Endothelial cell (in vitro differentiated cells): Measurements from ENCODE around the gene CPA3. TPM values are rescaled to one million over a fixed set of nuclear protein-coding genes. Genes with fewer than 3 reads are reported as not detected.
A peak's percentile ranks its signal among the peaks of the same experiment; 100 is the strongest.

Source experiments
- DNase-seq: peaks from one replicate; pipeline ENCODE4 v3.0.0; 2021; ENCODE audit warnings: low spot score
- H3K27ac Mint-ChIP-seq: one replicate; pipeline ENCODE4 v1.8.0; 2021; ENCODE audit warnings: mixed read lengths, inconsistent platforms; ENCODE audit not compliant: unreplicated experiment
- H3K27me3 Mint-ChIP-seq: one replicate; pipeline ENCODE4 v1.8.0; 2021; ENCODE audit warnings: mild to moderate bottlenecking, moderate library complexity, mixed read lengths, inconsistent platforms; ENCODE audit not compliant: unreplicated experiment
- H3K36me3 Mint-ChIP-seq: one replicate; pipeline ENCODE4 v1.8.0; 2021; ENCODE audit warnings: mild to moderate bottlenecking, low read depth, mixed read lengths, inconsistent platforms; ENCODE audit not compliant: unreplicated experiment
- H3K4me1 Mint-ChIP-seq: one replicate; pipeline ENCODE4 v1.8.0; 2021; ENCODE audit warnings: mild to moderate bottlenecking, mixed read lengths, inconsistent platforms; ENCODE audit not compliant: unreplicated experiment
- H3K4me3 Mint-ChIP-seq: one replicate; pipeline ENCODE4 v1.8.0; 2021; ENCODE audit warnings: mild to moderate bottlenecking, mixed read lengths, inconsistent platforms; ENCODE audit not compliant: unreplicated experiment
- H3K9me3 Mint-ChIP-seq: one replicate; pipeline ENCODE4 v1.8.0; 2021; ENCODE audit warnings: mixed read lengths, inconsistent platforms; ENCODE audit not compliant: unreplicated experiment
- CTCF ChIP-seq: fragments of 200-600 bp; sonication (generic); IDR thresholded peaks from one replicate; pipeline ENCODE4 v1.5.0; 2021; ENCODE audit warnings: antibody characterized with exemption; ENCODE audit not compliant: unreplicated experiment
- total RNA-seq: library from RNA; stranded (reverse); fragmentation: NEBNext Ultra II Directional; extraction: Animal tissue kit (Norgen Biotek cat#: 25700); gene quantifications from one replicate; pipeline ENCODE4 v1.2.1, GENCODE V29; 2021; ENCODE audit not compliant: unreplicated experiment

Gene CPA3
- total RNA-seq, 1 donor from 2014 or later = not detected

- no peak for TF ChIP-seq CTCF
- no peaks in the 10 kb centered on the region for H3K36me3 Mint-ChIP-seq
- no peaks in the 10 kb centered on the region for H3K27me3 Mint-ChIP-seq
- H3K27ac Mint-ChIP-seq = no peak overlapping the region
- DNase-seq = no peak
- H3K4me3 Mint-ChIP-seq = no peak overlapping the region
- H3K4me1 Mint-ChIP-seq = peaks cover 12% of the 10 kb centered on the region
- H3K9me3 Mint-ChIP-seq = no peaks in the 10 kb centered on the region
Measured at GRCh38 chr3:148820361-148821245, 44.5 kb upstream of the CPA3 start.

GRCh38 chr3:148823026-148823425, 42.1 kb upstream of the CPA3 start:
- Mint-ChIP-seq H3K27ac (no peak overlapping the region), H3K36me3 (no peaks in the 10 kb centered on the region), H3K27me3 (no peaks in the 10 kb centered on the region), H3K4me1 (peaks cover 18% of the 10 kb centered on the region), H3K4me3 (no peak overlapping the region), H3K9me3 (no peaks in the 10 kb centered on the region)
- no peak for DNase-seq
- TF ChIP-seq CTCF = no peak

GRCh38 chr3:148825476-148825875, 39.6 kb upstream of the CPA3 start:
- TF ChIP-seq CTCF = no peak
- Mint-ChIP-seq H3K9me3 (no peaks in the 10 kb centered on the region), H3K4me3 (no peak overlapping the region), H3K4me1 (peaks cover 31% of the 10 kb centered on the region), H3K27me3 (no peaks in the 10 kb centered on the region), H3K27ac (no peak overlapping the region), H3K36me3 (no peaks in the 10 kb centered on the region)
- DNase-seq = no peak

DNA sequence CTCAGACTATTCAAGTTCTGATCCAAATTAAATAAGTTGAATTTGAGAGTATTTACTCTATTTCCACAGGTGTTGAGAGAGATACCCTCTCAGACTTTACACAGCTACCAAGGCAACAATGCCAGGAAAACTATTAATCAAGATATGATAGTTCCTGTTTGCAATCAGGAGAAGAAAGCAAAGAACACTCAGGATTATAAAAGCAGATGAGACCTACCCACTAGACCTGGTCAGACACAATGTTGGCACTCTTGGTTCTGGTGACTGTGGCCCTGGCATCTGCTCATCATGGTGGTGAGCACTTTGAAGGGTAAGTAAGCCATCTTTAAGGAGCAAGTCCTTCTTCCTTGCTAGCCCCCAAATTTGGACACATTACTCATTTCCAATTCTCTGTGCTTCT, 37.5 kb upstream of the CPA3 start, which contains the start of gene CPB1:
Gene CPB1 (plus strand): TSS at position 227 of the 400 bp plus-strand sequence. CDS start 13 bp downstream, at position 240.
- no peaks in the 10 kb centered on the region for H3K27me3 Mint-ChIP-seq
- H3K4me1 Mint-ChIP-seq = peaks cover 40% of the 10 kb centered on the region
- TF ChIP-seq CTCF = no peak
- H3K27ac Mint-ChIP-seq = peak within 1 kb of the TSS; percentile 38
- DNase-seq = no peak
- H3K36me3 Mint-ChIP-seq = no peaks in the 10 kb centered on the region
- H3K4me3 Mint-ChIP-seq = no peak within 1 kb of the TSS
- no peaks in the 10 kb centered on the region for H3K9me3 Mint-ChIP-seq

- H3K4me3 Mint-ChIP-seq = no peak overlapping the region
- peaks cover 2% of the 10 kb centered on the region for H3K27me3 Mint-ChIP-seq
- H3K27ac Mint-ChIP-seq = peak overlapping the region; percentile 38
- TF ChIP-seq CTCF = no peak
- H3K36me3 Mint-ChIP-seq = no peaks in the 10 kb centered on the region
- DNase-seq = no peak
- peaks cover 40% of the 10 kb centered on the region for H3K4me1 Mint-ChIP-seq
- H3K9me3 Mint-ChIP-seq = no peaks in the 10 kb centered on the region
Measured at GRCh38 chr3:148828136-148828690, 36.9 kb upstream of the CPA3 start.
